Neural progenitor cell (in vitro differentiated cells): ENCODE data around the gene SF3B2.

Source experiments
- EZH2 ChIP-seq: fragments of 200-600 bp; sonication (generic); IDR thresholded peaks from 2 replicates; pipeline ENCODE4 v1.6.1; 2017; ENCODE audit warnings: antibody characterized with exemption, mild to moderate bottlenecking, moderate library complexity
- TF ChIP-seq, protein P1 (sequence below): fragments of 200-600 bp; sonication (generic); IDR thresholded peaks from 2 replicates; pipeline ENCODE4 v1.5.1; 2017; ENCODE audit warnings: antibody characterized with exemption, mild to moderate bottlenecking

DNA sequence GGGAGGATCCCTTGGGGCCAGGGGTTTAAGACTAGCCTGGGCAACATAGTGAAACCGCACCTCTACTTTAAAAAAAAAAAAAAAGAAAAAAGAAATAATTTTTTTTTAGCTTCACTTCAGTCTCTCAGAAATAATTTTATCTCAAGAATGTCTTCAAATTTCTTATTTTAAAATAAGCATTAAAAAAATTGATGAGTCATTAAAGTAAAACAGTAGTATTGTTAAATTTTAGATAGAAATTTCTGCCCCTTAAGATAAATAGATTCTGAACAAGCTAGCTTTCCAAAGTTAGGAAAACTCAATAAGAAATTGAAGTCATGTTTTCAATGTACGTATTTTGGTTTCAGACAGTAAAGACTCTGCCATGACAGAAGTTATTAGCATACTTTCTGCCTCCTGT, 10.2 kb downstream of the SF3B2 start:
- TF ChIP-seq, protein P1, sequence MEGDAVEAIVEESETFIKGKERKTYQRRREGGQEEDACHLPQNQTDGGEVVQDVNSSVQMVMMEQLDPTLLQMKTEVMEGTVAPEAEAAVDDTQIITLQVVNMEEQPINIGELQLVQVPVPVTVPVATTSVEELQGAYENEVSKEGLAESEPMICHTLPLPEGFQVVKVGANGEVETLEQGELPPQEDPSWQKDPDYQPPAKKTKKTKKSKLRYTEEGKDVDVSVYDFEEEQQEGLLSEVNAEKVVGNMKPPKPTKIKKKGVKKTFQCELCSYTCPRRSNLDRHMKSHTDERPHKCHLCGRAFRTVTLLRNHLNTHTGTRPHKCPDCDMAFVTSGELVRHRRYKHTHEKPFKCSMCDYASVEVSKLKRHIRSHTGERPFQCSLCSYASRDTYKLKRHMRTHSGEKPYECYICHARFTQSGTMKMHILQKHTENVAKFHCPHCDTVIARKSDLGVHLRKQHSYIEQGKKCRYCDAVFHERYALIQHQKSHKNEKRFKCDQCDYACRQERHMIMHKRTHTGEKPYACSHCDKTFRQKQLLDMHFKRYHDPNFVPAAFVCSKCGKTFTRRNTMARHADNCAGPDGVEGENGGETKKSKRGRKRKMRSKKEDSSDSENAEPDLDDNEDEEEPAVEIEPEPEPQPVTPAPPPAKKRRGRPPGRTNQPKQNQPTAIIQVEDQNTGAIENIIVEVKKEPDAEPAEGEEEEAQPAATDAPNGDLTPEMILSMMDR: no peak
- TF ChIP-seq EZH2: no peak
